A549 (cell line): ENCODE results near the gene IPO7.

Experiments used
- GATA3 ChIP-seq: IDR thresholded peaks from 2 replicates; pipeline ENCODE4 v1.6.1; 2012; ENCODE audit warnings: borderline replicate concordance
- MYC ChIP-seq: IDR thresholded peaks from 2 replicates; pipeline ENCODE4 v1.6.1; 2012; ENCODE audit warnings: mild to moderate bottlenecking, inconsistent platforms, low read length, improper control_type of control experiment, borderline replicate concordance
- PHF8 ChIP-seq: fragments of 200-600 bp; sonication (generic); IDR thresholded peaks from 2 replicates; pipeline ENCODE4 v1.6.1; 2016; ENCODE audit warnings: low read depth, mild to moderate bottlenecking, antibody characterized with exemption, moderate library complexity, borderline replicate concordance
- POLR2A ChIP-seq: IDR thresholded peaks from 2 replicates; pipeline ENCODE4 v1.6.1; 2012; ENCODE audit warnings: mild to moderate bottlenecking, low read length
- TP53 ChIP-seq: fragments of 250-450 bp; sonication (Bioruptor Pico); IDR thresholded peaks from 2 replicates; pipeline ENCODE4 v1.5.0; 2021; ENCODE audit warnings: mild to moderate bottlenecking, moderate library complexity
- TF ChIP-seq, protein P1 (sequence below): fragments of >200 bp; sonication (Bioruptor Twin); formaldehyde crosslinking; IDR thresholded peaks from 3 replicates; pipeline ENCODE4 v1.5.1; 2016
- TF ChIP-seq, protein P2 (sequence below): fragments of 200-600 bp; sonication (generic); IDR thresholded peaks from 2 replicates; pipeline ENCODE4 v1.6.1; 2016; ENCODE audit warnings: antibody characterized with exemption, mild to moderate bottlenecking, moderate library complexity
- TF ChIP-seq, protein P3 (sequence below): fragments of 450-650 bp; IDR thresholded peaks from 2 replicates; pipeline ENCODE4 v1.6.1; 2014; ENCODE audit warnings: antibody characterized with exemption
- TF ChIP-seq, protein P4 (sequence below): fragments of 150-350 bp; IDR thresholded peaks from 2 replicates; pipeline ENCODE4 v1.6.1; 2014; ENCODE audit warnings: low read depth, mild to moderate bottlenecking, low read length

DNA sequence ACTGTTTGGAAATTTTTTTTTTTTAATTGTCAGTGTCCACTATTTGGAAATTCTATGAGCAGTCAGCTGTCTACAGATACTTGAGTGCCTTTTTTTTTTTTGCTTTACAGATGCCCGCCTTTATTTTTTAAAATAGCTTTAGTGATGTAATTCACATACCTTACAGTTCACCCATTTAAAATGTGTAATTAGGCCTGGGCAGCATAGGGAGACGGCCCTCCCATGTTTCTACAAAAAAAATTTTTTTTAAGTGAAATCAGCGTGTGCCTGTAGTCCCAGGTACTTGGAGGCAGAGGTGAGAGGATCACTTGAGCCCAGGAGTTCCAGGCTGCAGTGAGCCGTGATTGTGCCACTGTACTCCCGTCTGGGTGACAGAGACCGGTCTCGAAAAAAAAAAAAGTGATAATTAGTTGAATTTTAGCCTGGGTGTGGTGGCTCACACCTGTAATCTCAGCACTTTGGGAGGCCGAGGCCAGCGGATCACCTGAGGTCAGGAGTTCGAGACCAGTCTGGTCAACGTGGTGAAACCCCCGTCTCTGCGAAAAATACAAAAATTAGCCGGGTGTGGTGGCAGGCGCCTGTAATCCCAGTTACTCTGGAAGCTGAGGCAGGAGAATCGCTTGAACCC is 77.8 kb downstream of the IPO7 start:
- TF ChIP-seq, protein P1, sequence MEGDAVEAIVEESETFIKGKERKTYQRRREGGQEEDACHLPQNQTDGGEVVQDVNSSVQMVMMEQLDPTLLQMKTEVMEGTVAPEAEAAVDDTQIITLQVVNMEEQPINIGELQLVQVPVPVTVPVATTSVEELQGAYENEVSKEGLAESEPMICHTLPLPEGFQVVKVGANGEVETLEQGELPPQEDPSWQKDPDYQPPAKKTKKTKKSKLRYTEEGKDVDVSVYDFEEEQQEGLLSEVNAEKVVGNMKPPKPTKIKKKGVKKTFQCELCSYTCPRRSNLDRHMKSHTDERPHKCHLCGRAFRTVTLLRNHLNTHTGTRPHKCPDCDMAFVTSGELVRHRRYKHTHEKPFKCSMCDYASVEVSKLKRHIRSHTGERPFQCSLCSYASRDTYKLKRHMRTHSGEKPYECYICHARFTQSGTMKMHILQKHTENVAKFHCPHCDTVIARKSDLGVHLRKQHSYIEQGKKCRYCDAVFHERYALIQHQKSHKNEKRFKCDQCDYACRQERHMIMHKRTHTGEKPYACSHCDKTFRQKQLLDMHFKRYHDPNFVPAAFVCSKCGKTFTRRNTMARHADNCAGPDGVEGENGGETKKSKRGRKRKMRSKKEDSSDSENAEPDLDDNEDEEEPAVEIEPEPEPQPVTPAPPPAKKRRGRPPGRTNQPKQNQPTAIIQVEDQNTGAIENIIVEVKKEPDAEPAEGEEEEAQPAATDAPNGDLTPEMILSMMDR: no peak
- TF ChIP-seq MYC (no peak), POLR2A (no peak), TP53 (CRISPR knock-in tag) (no peak), PHF8 (no peak), GATA3 (no peak)
- TF ChIP-seq, protein P2, sequence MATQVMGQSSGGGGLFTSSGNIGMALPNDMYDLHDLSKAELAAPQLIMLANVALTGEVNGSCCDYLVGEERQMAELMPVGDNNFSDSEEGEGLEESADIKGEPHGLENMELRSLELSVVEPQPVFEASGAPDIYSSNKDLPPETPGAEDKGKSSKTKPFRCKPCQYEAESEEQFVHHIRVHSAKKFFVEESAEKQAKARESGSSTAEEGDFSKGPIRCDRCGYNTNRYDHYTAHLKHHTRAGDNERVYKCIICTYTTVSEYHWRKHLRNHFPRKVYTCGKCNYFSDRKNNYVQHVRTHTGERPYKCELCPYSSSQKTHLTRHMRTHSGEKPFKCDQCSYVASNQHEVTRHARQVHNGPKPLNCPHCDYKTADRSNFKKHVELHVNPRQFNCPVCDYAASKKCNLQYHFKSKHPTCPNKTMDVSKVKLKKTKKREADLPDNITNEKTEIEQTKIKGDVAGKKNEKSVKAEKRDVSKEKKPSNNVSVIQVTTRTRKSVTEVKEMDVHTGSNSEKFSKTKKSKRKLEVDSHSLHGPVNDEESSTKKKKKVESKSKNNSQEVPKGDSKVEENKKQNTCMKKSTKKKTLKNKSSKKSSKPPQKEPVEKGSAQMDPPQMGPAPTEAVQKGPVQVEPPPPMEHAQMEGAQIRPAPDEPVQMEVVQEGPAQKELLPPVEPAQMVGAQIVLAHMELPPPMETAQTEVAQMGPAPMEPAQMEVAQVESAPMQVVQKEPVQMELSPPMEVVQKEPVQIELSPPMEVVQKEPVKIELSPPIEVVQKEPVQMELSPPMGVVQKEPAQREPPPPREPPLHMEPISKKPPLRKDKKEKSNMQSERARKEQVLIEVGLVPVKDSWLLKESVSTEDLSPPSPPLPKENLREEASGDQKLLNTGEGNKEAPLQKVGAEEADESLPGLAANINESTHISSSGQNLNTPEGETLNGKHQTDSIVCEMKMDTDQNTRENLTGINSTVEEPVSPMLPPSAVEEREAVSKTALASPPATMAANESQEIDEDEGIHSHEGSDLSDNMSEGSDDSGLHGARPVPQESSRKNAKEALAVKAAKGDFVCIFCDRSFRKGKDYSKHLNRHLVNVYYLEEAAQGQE: no peak
- TF ChIP-seq, protein P3, sequence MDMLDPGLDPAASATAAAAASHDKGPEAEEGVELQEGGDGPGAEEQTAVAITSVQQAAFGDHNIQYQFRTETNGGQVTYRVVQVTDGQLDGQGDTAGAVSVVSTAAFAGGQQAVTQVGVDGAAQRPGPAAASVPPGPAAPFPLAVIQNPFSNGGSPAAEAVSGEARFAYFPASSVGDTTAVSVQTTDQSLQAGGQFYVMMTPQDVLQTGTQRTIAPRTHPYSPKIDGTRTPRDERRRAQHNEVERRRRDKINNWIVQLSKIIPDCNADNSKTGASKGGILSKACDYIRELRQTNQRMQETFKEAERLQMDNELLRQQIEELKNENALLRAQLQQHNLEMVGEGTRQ: no peak
- TF ChIP-seq, protein P4, sequence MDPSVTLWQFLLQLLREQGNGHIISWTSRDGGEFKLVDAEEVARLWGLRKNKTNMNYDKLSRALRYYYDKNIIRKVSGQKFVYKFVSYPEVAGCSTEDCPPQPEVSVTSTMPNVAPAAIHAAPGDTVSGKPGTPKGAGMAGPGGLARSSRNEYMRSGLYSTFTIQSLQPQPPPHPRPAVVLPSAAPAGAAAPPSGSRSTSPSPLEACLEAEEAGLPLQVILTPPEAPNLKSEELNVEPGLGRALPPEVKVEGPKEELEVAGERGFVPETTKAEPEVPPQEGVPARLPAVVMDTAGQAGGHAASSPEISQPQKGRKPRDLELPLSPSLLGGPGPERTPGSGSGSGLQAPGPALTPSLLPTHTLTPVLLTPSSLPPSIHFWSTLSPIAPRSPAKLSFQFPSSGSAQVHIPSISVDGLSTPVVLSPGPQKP: no peak
